A673 (cell line): ENCODE measurements around the gene RASL12. TPM values are rescaled to one million over a fixed set of nuclear protein-coding genes. Genes with fewer than 3 reads are reported as not detected.

Source experiments
- BruUV-seq: library from RNA; stranded (reverse); fragments of 400-500 nt; replicated peaks from 2 replicates; lab custom pipeline; 2021; lab: Mats Ljungman, UMichigan
- CTCF ChIA-PET: fragments of 300-600 bp; sonication (Branson Sonifier 250); formaldehyde crosslinking; loops from one replicate; lab custom pipeline; 2022; ENCODE audit warnings: antibody characterized with exemption; lab: Charles Lee
- POLR2A ChIA-PET: fragments of 300-600 bp; sonication (Branson Sonifier 250); formaldehyde crosslinking; loops from one replicate; lab custom pipeline; 2022; ENCODE audit warnings: antibody characterized with exemption; ENCODE audit not compliant: low non-redundant PET; lab: Charles Lee
- DNase-seq: peaks from one replicate; pipeline ENCODE4 v3.0.0-alpha.2; 2015; ENCODE audit warnings: low spot score
- H3K27ac ChIP-seq: fragments of 200-600 bp; sonication (generic); 2 replicates; pipeline ENCODE4 v1.5.1; 2016; ENCODE audit warnings: mixed run types, low read depth, mild to moderate bottlenecking, mixed read lengths, antibody characterized with exemption, low read length; ENCODE audit not compliant: poor library complexity, severe bottlenecking
- H3K27me3 ChIP-seq: fragments of 200-600 bp; sonication (generic); replicated peaks from 2 replicates; pipeline ENCODE4 v1.6.1; 2017; ENCODE audit warnings: mixed run types, low read depth, mild to moderate bottlenecking, mixed read lengths, antibody characterized with exemption, low read length; ENCODE audit not compliant: insufficient read depth, poor library complexity
- H3K36me3 ChIP-seq: fragments of 200-600 bp; sonication (generic); 2 replicates; pipeline ENCODE4 v1.6.1; 2016; ENCODE audit warnings: mixed run types, mild to moderate bottlenecking, mixed read lengths, antibody characterized with exemption, low read length; ENCODE audit not compliant: insufficient read depth, poor library complexity, severe bottlenecking
- H3K4me1 ChIP-seq: fragments of 200-600 bp; sonication (generic); 2 replicates; pipeline ENCODE4 v1.6.1; 2017; ENCODE audit warnings: mixed run types, mild to moderate bottlenecking, mixed read lengths, antibody characterized with exemption, low read length; ENCODE audit not compliant: insufficient read depth, poor library complexity, severe bottlenecking
- H3K4me3 ChIP-seq: fragments of 200-600 bp; sonication (generic); 2 replicates; pipeline ENCODE4 v1.5.1; 2016; ENCODE audit warnings: low read depth, mixed run types, mild to moderate bottlenecking, mixed read lengths, low read length; ENCODE audit not compliant: poor library complexity, severe bottlenecking
- H3K9me3 ChIP-seq: fragments of 200-600 bp; sonication (generic); 2 replicates; pipeline ENCODE4 v1.6.1; 2016; ENCODE audit warnings: mixed run types, low read depth, mild to moderate bottlenecking, mixed read lengths, antibody characterized with exemption, low read length; ENCODE audit not compliant: poor library complexity, severe bottlenecking
- CTCF ChIP-seq: fragments of 300-800, 200-600 bp; sonication (generic); conservative IDR thresholded peaks from 2 replicates; pipeline ENCODE4 v1.5.1; 2017; ENCODE audit warnings: low read depth, mild to moderate bottlenecking, antibody characterized with exemption, low read length, moderate library complexity, mixed read lengths
- EZH2 ChIP-seq: fragments of 200-600 bp; sonication (generic); IDR thresholded peaks from 2 replicates; pipeline ENCODE4 v1.6.1; 2017; ENCODE audit warnings: borderline replicate concordance, low read depth, mild to moderate bottlenecking, mixed read lengths, antibody characterized with exemption, low read length; ENCODE audit not compliant: poor library complexity, severe bottlenecking
- intact Hi-C: fragments of 100-400 bp; cut with micrococcal nuclease; formaldehyde crosslinking; loops from one replicate; pipeline ENCODE4 v1.10.0; 2022; ENCODE audit not compliant: unreplicated experiment
- total RNA-seq: library from RNA; stranded (reverse); gene quantifications from 2 replicates; pipeline ENCODE4 v1.2.3, GENCODE V29; 2021

RASL12 gene
- total RNA-seq, 1 experiment from 2014 or later: 0.69 TPM

- Histone ChIP-seq H3K27me3 (no peaks in the 10 kb centered on the region), H3K36me3 (peaks cover 9% of the 10 kb centered on the region), H3K27ac (no peak overlapping the region), H3K4me1 (no peaks in the 10 kb centered on the region), H3K4me3 (no peak overlapping the region), H3K9me3 (no peaks in the 10 kb centered on the region)
- POLR2A ChIA-PET: interaction anchor here (0.6 kb wide), 1 partner anchor 8 kb away, joined by 3 read pairs; no protein-coding TSS in a partner anchor
- DNase-seq: no peak
- TF ChIP-seq CTCF (no peak; the same call in 1 of the 2 replicates), EZH2 (no peak)
- BruUV-seq: no TSS peak
- CTCF ChIA-PET: interaction anchor here (0.6 to 1.3 kb wide), 2 partner anchors 197 to 278 kb away, joined by 3 to 5 read pairs; no protein-coding TSS in a partner anchor
- intact Hi-C loops: no loop called here
Measured at GRCh38 chr15:65008983-65009382, 58.8 kb downstream of the RASL12 start.

GRCh38 chr15:65006876-65007275, 60.9 kb downstream of the RASL12 start:
- CTCF ChIA-PET: no interaction called here
- no peaks in the 10 kb centered on the region for H3K4me1 ChIP-seq
- no peak for TF ChIP-seq CTCF
- POLR2A ChIA-PET: no interaction called here
- no peaks in the 10 kb centered on the region for H3K36me3 ChIP-seq
- H3K4me3 ChIP-seq: no peak overlapping the region
- H3K9me3 ChIP-seq: no peaks in the 10 kb centered on the region
- no peaks in the 10 kb centered on the region for H3K27me3 ChIP-seq
- intact Hi-C loops: no loop called here
- no TSS peak for BruUV-seq
- DNase-seq: no peak
- H3K27ac ChIP-seq: no peak overlapping the region

GRCh38 chr15:65004993-65005392, 62.8 kb downstream of the RASL12 start:
- TF ChIP-seq CTCF (no peak), EZH2 (no peak)
- intact Hi-C loops: no loop called here
- no TSS peak for BruUV-seq
- no peak for DNase-seq
- H3K4me1 ChIP-seq: no peaks in the 10 kb centered on the region
- H3K9me3 ChIP-seq: no peaks in the 10 kb centered on the region
- CTCF ChIA-PET: no interaction called here
- no peak overlapping the region for H3K27ac ChIP-seq
- H3K4me3 ChIP-seq: no peak overlapping the region
- no peaks in the 10 kb centered on the region for H3K27me3 ChIP-seq
- POLR2A ChIA-PET: no interaction called here
- no peaks in the 10 kb centered on the region for H3K36me3 ChIP-seq

Other genes with a start within 250 kb of the RASL12 start
- gene PIF1, start 242.3 kb downstream of the RASL12 start, total RNA-seq: 60.4 and 65.7 TPM in 2 replicates
- gene PLEKHO2, start 226.1 kb downstream of the RASL12 start, total RNA-seq: 7.7 and 8.9 TPM in 2 replicates
- gene ANKDD1A, start 156.1 kb downstream of the RASL12 start, total RNA-seq: 2.3 and 3.5 TPM in 2 replicates
- 85.7 and 89.1 TPM in 2 replicates for gene SPG21, start 78.1 kb downstream of the RASL12 start, total RNA-seq
- 26.2 and 32.1 TPM in 2 replicates for gene MTFMT, start 38.4 kb downstream of the RASL12 start, total RNA-seq
- not detected in 2 replicates for gene SLC51B, start 22.6 kb downstream of the RASL12 start, total RNA-seq
- gene KBTBD13, start 8.8 kb upstream of the RASL12 start, total RNA-seq: not detected in 2 replicates
- 3.6 and 3.9 TPM in 2 replicates for gene UBAP1L, start 47.2 kb upstream of the RASL12 start, total RNA-seq
- 30.7 and 39.1 TPM in 2 replicates for gene PDCD7, start 65.8 kb upstream of the RASL12 start, total RNA-seq
- gene CLPX, start 117.4 kb upstream of the RASL12 start, total RNA-seq: 60.2 and 64.4 TPM in 2 replicates
- gene CILP, start 143.5 kb upstream of the RASL12 start, total RNA-seq: 0.04 TPM in 1 of 2 replicates, not detected in the other
- 5.7 and 7.3 TPM in 2 replicates for gene PARP16, start 218.9 kb upstream of the RASL12 start, total RNA-seq
- not detected in 2 replicates for gene RNU5A-1, start 228.1 kb upstream of the RASL12 start, total RNA-seq
- not detected in 2 replicates for gene RNU5B-1, start 236.7 kb upstream of the RASL12 start, total RNA-seq